Endometrium (tissue), 2 donors: ENCODE measurements around the gene GPATCH2.
"Not testable (repeated sequence)": the region's sequence is repeated elsewhere in the genome, so short reads cannot be mapped to it uniquely, and the experiment has no call there.

Source experiments
- FAIRE-seq: peaks from 2 replicates; lab custom pipeline; 2012; peaks lifted over from hg19 to GRCh38; lab: Jason Lieb, UNC
- donor health status: control.
- donor health status: control.

GPATCH2 gene

GRCh38 chr1:217630711-217631591 lies at the start of gene GPATCH2, which contains the start of gene SPATA17:
Gene GPATCH2 (minus strand): TSS chr1:217631090. CDS start chr1:217630971, 119 bp downstream.
Gene SPATA17 (plus strand): TSS chr1:217631344. CDS start chr1:217631379, 35 bp downstream.
- no peak for FAIRE-seq

- FAIRE-seq = no peak
Observed at GRCh38 chr1:217674028-217674729, 43.3 kb upstream of the GPATCH2 start.

- FAIRE-seq = no peak
Observed at GRCh38 chr1:217673387-217673786, 42.5 kb upstream of the GPATCH2 start.

GRCh38 chr1:217668351-217668940 lies 37.6 kb upstream of the GPATCH2 start:
- FAIRE-seq = no peak

GRCh38 chr1:217661407-217661806 lies 30.5 kb upstream of the GPATCH2 start:
- no peak for FAIRE-seq

GRCh38 chr1:217660353-217661062 lies 29.6 kb upstream of the GPATCH2 start:
- FAIRE-seq = no peak

- FAIRE-seq = no peak
Observed at GRCh38 chr1:217650674-217651073, 19.8 kb upstream of the GPATCH2 start.

- no peak for FAIRE-seq
Observed at GRCh38 chr1:217647791-217648190, 16.9 kb upstream of the GPATCH2 start.

GRCh38 chr1:217642455-217642854 lies 11.6 kb upstream of the GPATCH2 start:
- FAIRE-seq = no peak

GRCh38 chr1:217627431-217627830 lies 3.5 kb downstream of the GPATCH2 start:
- peak; percentile 48 for FAIRE-seq

- FAIRE-seq = no peak
Observed at GRCh38 chr1:217626321-217626720, 4.6 kb downstream of the GPATCH2 start.

- FAIRE-seq = no peak
Observed at GRCh38 chr1:217622042-217622441, 8.8 kb downstream of the GPATCH2 start.

GRCh38 chr1:217620814-217621213 lies 10.1 kb downstream of the GPATCH2 start:
- no peak for FAIRE-seq

- no peak for FAIRE-seq
Observed at GRCh38 chr1:217617126-217617525, 13.8 kb downstream of the GPATCH2 start.

GRCh38 chr1:217614200-217614712 lies 16.6 kb downstream of the GPATCH2 start:
- FAIRE-seq = no peak

GRCh38 chr1:217605390-217605789 lies 25.5 kb downstream of the GPATCH2 start:
- FAIRE-seq = no peak

GRCh38 chr1:217602380-217602779 lies 28.5 kb downstream of the GPATCH2 start:
- FAIRE-seq = no peak

- FAIRE-seq = no peak
Observed at GRCh38 chr1:217599154-217599553, 31.7 kb downstream of the GPATCH2 start.

- FAIRE-seq = no peak
Observed at GRCh38 chr1:217590598-217590997, 40.3 kb downstream of the GPATCH2 start.

GRCh38 chr1:217586586-217586985 lies 44.3 kb downstream of the GPATCH2 start:
- FAIRE-seq = no peak

- no peak for FAIRE-seq
Observed at GRCh38 chr1:217585577-217585976, 45.3 kb downstream of the GPATCH2 start.

GRCh38 chr1:217584286-217584811 lies 46.5 kb downstream of the GPATCH2 start:
- not testable (repeated sequence) for FAIRE-seq
